ENCODE measurements around the gene UXT. TPM values are rescaled to one million over a fixed set of nuclear protein-coding genes. Genes with fewer than 3 reads are reported as not detected.

The UXT gene
- total and polyA plus RNA-seq, 2 of the 4 experiments (the other 2 are of a cell fraction), result 106 to 164 TPM

DNA sequence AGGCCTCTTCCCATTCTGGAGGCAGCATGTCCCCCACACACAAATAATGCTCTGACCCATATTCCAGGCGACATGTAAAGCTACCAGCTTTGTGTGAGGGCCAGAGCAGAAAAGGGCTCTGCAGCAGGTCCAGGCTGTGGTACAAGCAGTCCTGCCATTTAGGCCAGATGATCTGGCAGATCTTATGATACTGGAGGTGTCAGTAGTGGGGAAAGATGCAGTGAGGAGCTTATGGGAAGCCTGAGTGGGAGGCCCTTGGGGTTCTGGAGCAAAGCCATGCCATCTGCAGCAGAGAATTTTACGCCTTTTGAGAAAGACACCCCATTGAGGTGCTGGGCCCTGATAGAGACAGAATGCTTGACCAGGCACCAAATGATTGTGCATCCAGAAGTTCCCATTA lies 47.1 kb downstream of the UXT start:
- POLR2A ChIA-PET (ENCODE audit: unreplicated experiment), result no interaction called here
- WGBS, 2 experiments (ENCODE audit: extremely low coverage in 2 of 2, insufficient read length in 1 of 2), result no CpG with 5 or more reads among the region's 2 CpGs

More for the DNA sequence above, 47.1 kb downstream of the UXT start:
- Histone ChIP-seq H3K9me1 (ENCODE audit: insufficient read depth, low read length) (no peaks in the 10 kb centered on the region), H2BK15ac (ENCODE audit: low read depth, low read length) (no peak overlapping the region), H3K9me3 (ENCODE audit: control insufficient read depth, insufficient read depth, low read length) (no peaks in the 10 kb centered on the region), H2BK5ac (ENCODE audit: low read depth, low read length, poor library complexity, severe bottlenecking) (no peak overlapping the region), H3K56ac (ENCODE audit: extremely low read depth, insufficient read depth, low read length) (no peak overlapping the region), H4K91ac (ENCODE audit: insufficient read depth, low read depth, low read length) (no peak overlapping the region), H3K27me3 (ENCODE audit: control insufficient read depth, insufficient read depth, low read length) (peaks cover 5% of the 10 kb centered on the region; the same call in 1 of the 2 replicates), H3K36me3 (ENCODE audit: control insufficient read depth, insufficient read depth, low read length) (no peaks in the 10 kb centered on the region), H3K4me1 (ENCODE audit: control insufficient read depth, insufficient read depth, low read length) (no peaks in the 10 kb centered on the region), H4K8ac (ENCODE audit: low read depth in 2 of 2, low read length in 2 of 2) (no peak overlapping the region), H3K79me1 (ENCODE audit: low read depth in 1 of 2, low read length in 2 of 2) (no peaks in the 10 kb centered on the region), H2AK9ac (replicated peaks; ENCODE audit: low read depth, low read length, poor library complexity) (no peak overlapping the region), H3K9ac (ENCODE audit: low read depth, low read length) (no peak overlapping the region), H2AFZ (replicated peaks; ENCODE audit: low read length, poor library complexity) (no peak overlapping the region), H2AK5ac (ENCODE audit: low read depth, low read length) (no peak overlapping the region), H3K4ac (ENCODE audit: low read depth, low read length) (no peak overlapping the region), H4K20me1 (ENCODE audit: insufficient read depth, low read length) (peaks cover 3% of the 10 kb centered on the region), H3K27ac (ENCODE audit: insufficient read depth, low read length) (no peak overlapping the region), H3K18ac (ENCODE audit: low read depth, low read length) (no peak overlapping the region), H2BK20ac (ENCODE audit: low read depth, low read length) (no peak overlapping the region), H3K23ac (ENCODE audit: low read depth, low read length) (no peak overlapping the region), H2BK120ac (ENCODE audit: low read depth, low read length) (no peak overlapping the region), H3K4me3 (ENCODE audit: insufficient read depth, low read depth, low read length) (no peak overlapping the region), H3K4me2 (ENCODE audit: low read depth, low read length) (no peak overlapping the region), H4K5ac (ENCODE audit: low read depth, low read length) (no peak overlapping the region), H3K14ac (replicated peaks; ENCODE audit: low read depth, low read length) (no peak overlapping the region)
- ATAC-seq (ENCODE audit: low read depth) (no peak), DNase-seq (no peak)
- in situ Hi-C loops (cut with MboI; ENCODE audit: low sequenced_read_pairs) (no loop called here), intact Hi-C loops (cut with micrococcal nuclease) (no loop called here), dilution Hi-C loops (cut with HindIII; ENCODE audit: low sequenced_read_pairs, unreplicated experiment) (no loop called here)
- CTCF ChIA-PET, result no interaction called here
- TF ChIP-seq FOS (IDR thresholded peaks at IDR 0.05; ENCODE audit: low read depth, low read length), result no peak
- no peak for TF ChIP-seq CEBPB (IDR thresholded peaks at IDR 0.05; ENCODE audit: low read depth, low read length)
- TF ChIP-seq CHD1 (IDR thresholded peaks at IDR 0.05; ENCODE audit: low read depth, low read length), result no peak
- TF ChIP-seq, protein P1, sequence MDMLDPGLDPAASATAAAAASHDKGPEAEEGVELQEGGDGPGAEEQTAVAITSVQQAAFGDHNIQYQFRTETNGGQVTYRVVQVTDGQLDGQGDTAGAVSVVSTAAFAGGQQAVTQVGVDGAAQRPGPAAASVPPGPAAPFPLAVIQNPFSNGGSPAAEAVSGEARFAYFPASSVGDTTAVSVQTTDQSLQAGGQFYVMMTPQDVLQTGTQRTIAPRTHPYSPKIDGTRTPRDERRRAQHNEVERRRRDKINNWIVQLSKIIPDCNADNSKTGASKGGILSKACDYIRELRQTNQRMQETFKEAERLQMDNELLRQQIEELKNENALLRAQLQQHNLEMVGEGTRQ (IDR thresholded peaks at IDR 0.05; ENCODE audit: low read depth, low read length), result no peak
- no peak for TF ChIP-seq MAFK (IDR thresholded peaks at IDR 0.05; ENCODE audit: low read depth, low read length)
- TF ChIP-seq ELK1 (IDR thresholded peaks at IDR 0.05; ENCODE audit: borderline replicate concordance, low read depth, low read length), result no peak
- TF ChIP-seq POLR2A (IDR thresholded peaks at IDR 0.05; ENCODE audit: low read depth, low read length), result no peak
- no peak for TF ChIP-seq RAD21 (IDR thresholded peaks at IDR 0.05; ENCODE audit: low read length)
- no peak for TF ChIP-seq NFE2L2 (IDR thresholded peaks at IDR 0.05; ENCODE audit: low read depth, low read length)
- TF ChIP-seq SMC3 (IDR thresholded peaks at IDR 0.05; ENCODE audit: low read depth, low read length), result no peak
- no peak for TF ChIP-seq RCOR1 (IDR thresholded peaks at IDR 0.05; ENCODE audit: insufficient replicate concordance, low read length)
- no peak for TF ChIP-seq MXI1 (IDR thresholded peaks at IDR 0.05; ENCODE audit: borderline replicate concordance, low read depth, low read length)
- no peak for TF ChIP-seq CTCF (conservative IDR thresholded peaks at IDR 0.05; ENCODE audit: low read depth, low read length)
- no peak for TF ChIP-seq BHLHE40 (IDR thresholded peaks at IDR 0.05; ENCODE audit: low read depth, low read length)
- TF ChIP-seq RFX5 (IDR thresholded peaks at IDR 0.05; ENCODE audit: low read depth, low read length), result no peak
- no peak for TF ChIP-seq MAZ (IDR thresholded peaks at IDR 0.05; ENCODE audit: borderline replicate concordance, low read depth, low read length)
- no TSS peak for BruUV-seq (replicated peaks)

All from IMR-90 (cell line).